Measurements from ENCODE around the gene RGS12.

Gene RGS12

DNA sequence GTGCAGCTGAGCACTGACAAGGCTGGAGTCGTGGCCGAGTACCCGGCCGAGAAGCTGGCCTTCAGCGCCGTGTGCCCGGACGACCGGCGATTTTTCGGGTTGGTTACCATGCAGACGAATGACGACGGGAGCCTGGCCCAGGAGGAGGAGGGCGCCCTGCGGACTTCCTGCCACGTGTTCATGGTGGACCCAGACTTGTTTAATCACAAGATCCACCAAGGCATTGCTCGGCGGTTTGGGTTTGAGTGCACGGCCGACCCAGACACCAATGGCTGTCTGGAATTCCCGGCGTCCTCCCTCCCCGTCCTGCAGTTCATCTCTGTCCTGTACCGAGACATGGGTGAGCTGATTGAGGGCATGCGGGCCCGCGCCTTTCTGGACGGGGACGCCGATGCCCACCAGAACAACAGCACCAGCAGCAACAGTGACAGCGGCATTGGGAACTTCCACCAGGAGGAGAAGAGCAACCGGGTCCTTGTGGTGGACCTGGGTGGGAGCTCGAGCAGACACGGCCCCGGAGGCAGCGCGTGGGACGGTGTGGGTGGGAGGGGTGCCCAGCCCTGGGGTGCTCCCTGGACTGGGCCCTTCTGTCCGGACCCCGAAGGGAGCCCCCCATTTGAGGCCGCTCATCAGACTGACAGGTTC lies 24.3 kb downstream of the RGS12 start:
- H3K36me3 Mint-ChIP-seq: peaks cover 2% of the 10 kb centered on the region
- H3K27ac Mint-ChIP-seq: no peak overlapping the region

GRCh38 chr4:3317656-3318211 lies 24.9 kb downstream of the RGS12 start:
- Mint-ChIP-seq H3K4me1 (ENCODE audit: low read depth) (no peaks in the 10 kb centered on the region), H3K27me3 (no peaks in the 10 kb centered on the region), H3K27ac (no peak overlapping the region), H3K9me3 (ENCODE audit: low read depth) (no peaks in the 10 kb centered on the region), H3K4me3 (no peak overlapping the region), H3K36me3 (peaks cover 2% of the 10 kb centered on the region)

More for the DNA sequence above, 24.3 kb downstream of the RGS12 start:
- Mint-ChIP-seq H3K4me1 (ENCODE audit: low read depth) (no peaks in the 10 kb centered on the region), H3K27me3 (no peaks in the 10 kb centered on the region), H3K9me3 (ENCODE audit: low read depth) (no peaks in the 10 kb centered on the region), H3K4me3 (no peak overlapping the region)

- H3K4me1 Mint-ChIP-seq (ENCODE audit: low read depth): no peaks in the 10 kb centered on the region
- no peak overlapping the region for H3K27ac Mint-ChIP-seq
- H3K4me3 Mint-ChIP-seq: no peak overlapping the region
- H3K36me3 Mint-ChIP-seq: peaks cover 2% of the 10 kb centered on the region
- no peaks in the 10 kb centered on the region for H3K27me3 Mint-ChIP-seq
- H3K9me3 Mint-ChIP-seq (ENCODE audit: low read depth): no peaks in the 10 kb centered on the region
These were observed 25.8 kb downstream of the RGS12 start for GRCh38 chr4:3318561-3319021.

DNA sequence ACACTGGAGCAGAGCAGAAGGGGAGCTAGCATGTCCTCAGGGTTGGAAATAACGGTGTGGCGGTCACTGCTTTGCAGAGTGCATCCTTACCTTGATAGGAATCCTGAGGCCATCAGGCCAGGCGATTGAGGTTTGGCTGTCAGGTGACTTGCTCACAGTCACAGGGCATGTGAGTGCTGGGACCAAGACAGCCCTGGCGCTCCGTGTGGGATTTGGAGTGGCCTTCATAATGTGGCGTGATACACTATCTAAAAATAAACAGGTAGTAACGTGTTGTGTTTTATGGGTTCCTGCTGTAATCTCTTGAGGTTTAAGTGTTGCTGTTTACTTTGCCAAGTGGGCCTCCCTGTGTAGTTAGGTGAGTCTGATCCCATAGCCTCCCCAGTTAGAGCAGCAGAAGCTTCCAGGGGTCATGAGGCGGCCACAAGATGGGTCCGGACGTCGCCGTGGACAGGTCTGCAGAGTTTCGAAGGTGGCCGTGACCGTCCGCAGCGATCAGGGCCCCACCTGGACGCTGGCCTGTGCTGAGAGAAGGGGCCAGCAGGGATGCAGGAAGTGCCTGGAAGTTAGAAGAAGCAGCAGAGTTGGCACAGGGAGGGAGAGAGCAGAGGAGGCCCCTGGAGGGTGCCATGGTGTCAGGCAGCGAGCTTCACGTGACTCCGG lies 27.7 kb downstream of the RGS12 start:
- no peaks in the 10 kb centered on the region for H3K27me3 Mint-ChIP-seq
- peaks cover 2% of the 10 kb centered on the region for H3K36me3 Mint-ChIP-seq
- H3K4me3 Mint-ChIP-seq: no peak overlapping the region
- H3K27ac Mint-ChIP-seq: no peak overlapping the region
- H3K9me3 Mint-ChIP-seq (ENCODE audit: low read depth): no peaks in the 10 kb centered on the region
- H3K4me1 Mint-ChIP-seq (ENCODE audit: low read depth): no peaks in the 10 kb centered on the region

GRCh38 chr4:3321295-3321889 lies 28.6 kb downstream of the RGS12 start:
- Mint-ChIP-seq H3K4me3 (no peak overlapping the region), H3K4me1 (ENCODE audit: low read depth) (no peaks in the 10 kb centered on the region), H3K27me3 (no peaks in the 10 kb centered on the region), H3K9me3 (ENCODE audit: low read depth) (no peaks in the 10 kb centered on the region), H3K36me3 (peaks cover 5% of the 10 kb centered on the region), H3K27ac (no peak overlapping the region)

DNA sequence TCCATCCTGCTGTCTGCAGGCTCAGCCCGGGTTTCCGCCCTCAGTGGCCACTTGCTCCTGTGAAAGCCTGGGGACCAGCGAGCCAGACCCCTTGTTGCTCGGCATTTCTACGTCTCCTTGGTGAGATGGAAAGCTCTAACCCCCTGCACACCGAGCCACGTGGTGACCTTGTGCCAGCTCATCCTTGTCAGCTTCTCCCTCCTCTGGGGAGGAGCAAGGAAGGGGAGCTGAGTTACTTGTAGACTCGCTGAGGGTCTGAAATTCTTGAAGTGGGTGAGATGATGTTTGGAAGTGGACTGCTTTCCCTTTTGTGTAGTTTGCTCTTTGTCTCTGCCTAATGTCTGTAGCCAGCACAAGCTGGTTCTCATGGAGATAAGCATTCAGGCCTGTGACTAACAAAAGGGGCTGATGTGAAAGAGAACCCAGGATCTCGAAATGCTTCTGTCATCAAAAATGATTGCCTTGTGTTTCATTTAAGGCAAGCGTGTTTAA lies 29.3 kb downstream of the RGS12 start:
- H3K27me3 Mint-ChIP-seq: no peaks in the 10 kb centered on the region
- H3K36me3 Mint-ChIP-seq: peaks cover 5% of the 10 kb centered on the region
- no peaks in the 10 kb centered on the region for H3K4me1 Mint-ChIP-seq (ENCODE audit: low read depth)
- no peak overlapping the region for H3K4me3 Mint-ChIP-seq
- H3K27ac Mint-ChIP-seq: no peak overlapping the region
- no peaks in the 10 kb centered on the region for H3K9me3 Mint-ChIP-seq (ENCODE audit: low read depth)

GRCh38 chr4:3323071-3323481 lies 30.3 kb downstream of the RGS12 start:
- Mint-ChIP-seq H3K27me3 (no peaks in the 10 kb centered on the region), H3K4me1 (ENCODE audit: low read depth) (no peaks in the 10 kb centered on the region), H3K9me3 (ENCODE audit: low read depth) (no peaks in the 10 kb centered on the region), H3K36me3 (peaks cover 5% of the 10 kb centered on the region), H3K4me3 (no peak overlapping the region), H3K27ac (no peak overlapping the region)

- Mint-ChIP-seq H3K27me3 (no peaks in the 10 kb centered on the region), H3K9me3 (ENCODE audit: low read depth) (no peaks in the 10 kb centered on the region), H3K4me3 (no peak overlapping the region), H3K4me1 (ENCODE audit: low read depth) (no peaks in the 10 kb centered on the region), H3K36me3 (peaks cover 5% of the 10 kb centered on the region), H3K27ac (no peak overlapping the region)
These were observed 31.4 kb downstream of the RGS12 start for GRCh38 chr4:3324093-3324815.

DNA sequence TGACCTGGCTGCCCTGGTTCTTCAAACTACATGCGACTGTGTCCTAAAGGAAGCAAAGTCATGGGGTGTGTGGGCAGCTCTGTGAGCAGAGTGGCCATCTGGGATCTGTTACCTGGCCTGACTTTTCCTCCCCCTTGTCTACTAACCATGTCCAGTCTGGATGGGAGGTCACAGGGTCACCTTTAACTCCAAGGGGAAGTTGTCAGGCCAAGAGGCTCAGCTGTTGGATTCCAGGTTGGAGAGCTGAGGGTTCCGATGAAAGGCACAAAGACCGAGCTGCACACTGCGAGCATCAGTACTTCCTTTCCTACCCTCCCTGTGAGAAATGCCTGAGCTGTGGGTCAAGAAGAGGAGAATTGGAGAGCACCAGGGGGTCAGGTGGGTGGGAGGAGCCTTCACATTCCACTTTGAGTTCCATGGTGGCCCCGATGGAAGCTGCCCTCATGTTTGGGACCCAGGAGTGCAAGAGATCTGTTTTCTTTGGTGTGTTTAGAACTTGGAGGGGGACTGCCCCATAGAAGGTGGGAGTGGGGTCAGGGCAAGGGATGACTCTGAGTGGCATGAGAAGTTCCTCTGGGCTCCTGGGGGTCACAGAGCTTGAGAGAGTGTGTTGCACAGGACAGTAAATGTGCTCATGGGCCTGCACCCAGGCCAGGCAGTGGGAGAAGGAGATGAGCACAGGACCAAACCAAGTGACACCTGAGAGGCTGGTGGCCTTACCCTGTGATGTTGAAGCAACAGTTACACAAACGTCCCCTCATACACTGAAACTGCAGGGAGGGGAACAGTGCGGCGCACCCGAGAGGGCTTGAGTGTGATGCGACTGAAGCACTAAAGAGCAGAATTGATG lies 36.2 kb downstream of the RGS12 start:
- Mint-ChIP-seq H3K27ac (no peak overlapping the region), H3K36me3 (peaks cover 5% of the 10 kb centered on the region), H3K4me3 (no peak overlapping the region), H3K27me3 (no peaks in the 10 kb centered on the region), H3K4me1 (ENCODE audit: low read depth) (peaks cover 2% of the 10 kb centered on the region), H3K9me3 (ENCODE audit: low read depth) (no peaks in the 10 kb centered on the region)

DNA sequence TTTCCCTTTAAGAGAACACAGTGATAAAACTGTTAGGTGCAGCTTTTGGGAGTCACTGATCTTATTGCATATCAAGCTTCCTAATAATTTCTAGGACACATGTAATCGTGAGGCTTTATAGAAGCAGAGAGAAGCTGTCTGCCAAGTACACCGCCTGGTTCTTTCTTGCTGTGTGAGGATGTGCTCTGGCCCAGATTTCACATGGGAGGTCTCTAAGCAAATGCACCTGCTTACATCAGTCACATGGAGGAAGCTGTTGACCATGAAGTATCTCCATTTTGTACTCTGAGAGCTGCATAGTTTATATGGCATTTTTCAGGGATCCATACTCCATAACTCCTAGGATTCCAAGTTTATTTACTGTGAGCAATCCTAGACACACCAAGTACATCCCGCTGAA lies 37.1 kb downstream of the RGS12 start:
- H3K36me3 Mint-ChIP-seq: peaks cover 5% of the 10 kb centered on the region
- no peaks in the 10 kb centered on the region for H3K9me3 Mint-ChIP-seq (ENCODE audit: low read depth)
- H3K27ac Mint-ChIP-seq: no peak overlapping the region
- peaks cover 2% of the 10 kb centered on the region for H3K4me1 Mint-ChIP-seq (ENCODE audit: low read depth)
- no peak overlapping the region for H3K4me3 Mint-ChIP-seq
- H3K27me3 Mint-ChIP-seq: no peaks in the 10 kb centered on the region

GRCh38 chr4:3330707-3331106 lies 37.9 kb downstream of the RGS12 start:
- H3K4me3 Mint-ChIP-seq: no peak overlapping the region
- H3K4me1 Mint-ChIP-seq (ENCODE audit: low read depth): peaks cover 2% of the 10 kb centered on the region
- H3K9me3 Mint-ChIP-seq (ENCODE audit: low read depth): no peaks in the 10 kb centered on the region
- no peaks in the 10 kb centered on the region for H3K27me3 Mint-ChIP-seq
- no peak overlapping the region for H3K27ac Mint-ChIP-seq
- peaks cover 2% of the 10 kb centered on the region for H3K36me3 Mint-ChIP-seq

DNA sequence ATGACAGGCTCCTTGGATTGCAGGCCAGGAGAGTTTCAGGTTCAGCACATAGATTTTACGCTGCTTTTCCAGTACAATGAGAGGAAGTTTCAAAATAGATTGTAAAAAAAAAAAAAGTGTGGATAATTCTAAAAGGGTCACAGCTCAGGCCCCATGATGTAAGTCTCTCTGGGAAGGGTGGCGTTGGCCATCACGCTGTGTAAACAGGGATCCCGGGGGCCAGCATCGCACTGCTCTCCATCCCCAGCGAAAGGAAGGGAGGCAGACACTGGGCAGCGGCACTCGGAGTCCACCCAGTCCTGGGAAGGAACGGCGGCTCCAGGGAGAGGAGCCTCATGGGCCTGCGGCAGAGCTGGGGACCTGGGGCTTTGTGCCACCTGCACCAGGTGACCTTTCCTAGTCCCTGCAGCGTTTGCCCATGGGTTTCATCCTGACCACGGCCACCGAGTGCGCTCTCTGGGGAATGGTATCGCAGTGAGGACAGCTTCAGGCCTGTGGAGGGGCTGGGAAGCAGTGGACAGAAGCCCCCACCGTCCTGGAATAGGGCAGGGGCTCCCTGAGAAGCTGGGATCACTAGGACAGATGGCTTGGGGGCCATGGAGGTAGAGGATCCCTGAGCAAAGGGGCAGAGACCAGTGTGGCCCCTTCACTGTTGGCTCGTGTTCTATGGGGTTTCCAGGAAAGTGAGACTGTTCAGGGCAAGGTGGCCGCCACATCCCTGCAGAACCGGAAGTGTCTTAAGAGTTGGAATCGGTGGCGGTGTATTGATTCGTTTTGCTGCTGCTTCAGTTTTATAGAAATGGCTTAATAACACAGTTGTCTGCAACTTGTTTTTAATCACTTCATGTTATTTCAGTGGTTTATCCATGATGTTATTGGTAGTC lies 38.9 kb downstream of the RGS12 start:
- Mint-ChIP-seq H3K4me1 (ENCODE audit: low read depth) (peaks cover 2% of the 10 kb centered on the region), H3K27ac (no peak overlapping the region), H3K27me3 (no peaks in the 10 kb centered on the region), H3K9me3 (ENCODE audit: low read depth) (no peaks in the 10 kb centered on the region), H3K4me3 (no peak overlapping the region), H3K36me3 (no peaks in the 10 kb centered on the region)

DNA sequence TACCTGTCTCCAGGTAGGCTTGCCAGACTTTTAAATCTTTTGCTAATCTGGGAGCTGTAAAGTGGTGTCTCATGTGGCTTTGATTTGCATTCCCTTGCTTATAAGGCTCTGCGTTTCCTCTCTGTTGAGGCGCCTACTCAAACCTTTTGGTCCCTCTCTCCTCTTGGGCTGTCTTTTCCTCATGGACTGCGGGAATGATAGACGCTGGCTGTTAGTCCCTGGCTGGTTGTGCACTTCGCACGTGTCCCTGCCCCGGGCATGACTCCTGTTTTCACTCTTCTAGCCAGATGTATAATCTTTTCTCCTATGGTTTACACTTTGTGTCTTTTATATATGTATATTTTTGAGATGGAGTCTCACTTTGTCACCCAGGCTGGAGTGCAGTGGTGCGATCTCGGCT lies 39.7 kb downstream of the RGS12 start:
- Mint-ChIP-seq H3K4me3 (no peak overlapping the region), H3K36me3 (no peaks in the 10 kb centered on the region), H3K9me3 (ENCODE audit: low read depth) (no peaks in the 10 kb centered on the region), H3K27ac (no peak overlapping the region), H3K4me1 (ENCODE audit: low read depth) (peaks cover 2% of the 10 kb centered on the region), H3K27me3 (no peaks in the 10 kb centered on the region)

All from activated naive CD8-positive, alpha-beta T cell (primary cell).